Lower leg skin (tissue), 3 donors: ENCODE results near the gene PKDCC.
A peak's percentile ranks its signal among the peaks of the same experiment; 100 is the strongest.

Experiments
- POLR2A ChIP-seq, 2 donors: fragments of 450-650 bp; IDR thresholded peaks; one replicate each; pipeline ENCODE4 v1.6.1; 2016 to 2017; ENCODE audit warnings: antibody characterized with exemption in 2 of 2, mild to moderate bottlenecking in 1 of 2, moderate library complexity in 1 of 2
- TF ChIP-seq, protein P1 (sequence below), 3 donors: fragments of 450-650 bp; IDR thresholded peaks; one replicate each; pipeline ENCODE4 v1.5.1; 2016; ENCODE audit warnings: antibody characterized with exemption in 3 of 3, mild to moderate bottlenecking in 3 of 3, moderate library complexity in 2 of 3

DNA sequence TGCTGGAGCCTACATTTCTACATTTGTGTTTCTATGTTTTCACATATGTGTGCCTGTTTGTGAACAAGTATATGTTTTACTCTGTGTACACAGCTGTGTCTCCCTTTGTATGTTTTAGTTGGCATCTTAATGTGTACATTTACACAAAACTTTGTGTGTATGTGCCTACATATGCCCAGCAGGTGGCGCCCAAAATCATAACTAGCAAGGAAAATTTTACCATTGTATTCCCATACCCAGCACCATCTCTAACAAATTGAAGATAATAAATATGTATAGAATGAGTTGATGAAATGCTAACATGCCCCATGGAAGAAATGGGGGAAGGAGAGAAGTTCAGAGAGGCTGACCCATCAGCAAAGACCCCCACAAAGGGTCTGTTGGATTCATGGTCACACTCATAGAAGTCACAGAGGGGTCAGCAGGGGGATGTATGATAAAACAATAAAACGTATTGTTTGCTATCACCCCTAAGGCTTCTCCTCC, 48.1 kb downstream of the PKDCC start:
- TF ChIP-seq, protein P1, sequence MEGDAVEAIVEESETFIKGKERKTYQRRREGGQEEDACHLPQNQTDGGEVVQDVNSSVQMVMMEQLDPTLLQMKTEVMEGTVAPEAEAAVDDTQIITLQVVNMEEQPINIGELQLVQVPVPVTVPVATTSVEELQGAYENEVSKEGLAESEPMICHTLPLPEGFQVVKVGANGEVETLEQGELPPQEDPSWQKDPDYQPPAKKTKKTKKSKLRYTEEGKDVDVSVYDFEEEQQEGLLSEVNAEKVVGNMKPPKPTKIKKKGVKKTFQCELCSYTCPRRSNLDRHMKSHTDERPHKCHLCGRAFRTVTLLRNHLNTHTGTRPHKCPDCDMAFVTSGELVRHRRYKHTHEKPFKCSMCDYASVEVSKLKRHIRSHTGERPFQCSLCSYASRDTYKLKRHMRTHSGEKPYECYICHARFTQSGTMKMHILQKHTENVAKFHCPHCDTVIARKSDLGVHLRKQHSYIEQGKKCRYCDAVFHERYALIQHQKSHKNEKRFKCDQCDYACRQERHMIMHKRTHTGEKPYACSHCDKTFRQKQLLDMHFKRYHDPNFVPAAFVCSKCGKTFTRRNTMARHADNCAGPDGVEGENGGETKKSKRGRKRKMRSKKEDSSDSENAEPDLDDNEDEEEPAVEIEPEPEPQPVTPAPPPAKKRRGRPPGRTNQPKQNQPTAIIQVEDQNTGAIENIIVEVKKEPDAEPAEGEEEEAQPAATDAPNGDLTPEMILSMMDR (IDR thresholded peaks at IDR 0.05): peak in 1 of 3 donors; percentile 73
- no peak for TF ChIP-seq POLR2A (IDR thresholded peaks at IDR 0.05)
